DOHH2 (cell line): ENCODE measurements around the gene TNFAIP3.

Source experiments
- H3F3A ChIP-seq: fragments of 200-600 bp; sonication (generic), shearing (Covaris generic); 2 replicates; pipeline ENCODE4 v1.6.0; 2016; ENCODE audit warnings: antibody characterized with exemption, mild to moderate bottlenecking; ENCODE audit not compliant: control insufficient read depth, insufficient read depth
- H3K27ac ChIP-seq: fragments of 200-600 bp; sonication (generic); 2 replicates; pipeline ENCODE4 v1.5.1; 2014; ENCODE audit warnings: low read depth, mild to moderate bottlenecking, low read length, moderate library complexity
- H3K27me3 ChIP-seq: fragments of 200-600 bp; sonication (generic); 2 replicates; pipeline ENCODE4 v1.6.1; 2014; ENCODE audit warnings: mild to moderate bottlenecking, low read length, mixed read lengths; ENCODE audit not compliant: control insufficient read depth
- H3K36me3 ChIP-seq: fragments of 200-600 bp; sonication (generic); 2 replicates; pipeline ENCODE4 v1.6.1; 2014; ENCODE audit warnings: mild to moderate bottlenecking, low read length, moderate library complexity, mixed read lengths; ENCODE audit not compliant: control insufficient read depth
- H3K4me1 ChIP-seq: fragments of 200-600 bp; sonication (generic); 2 replicates; pipeline ENCODE4 v1.6.1; 2014; ENCODE audit warnings: mild to moderate bottlenecking, low read length, mixed read lengths; ENCODE audit not compliant: control insufficient read depth
- H3K4me2 ChIP-seq: fragments of 200-600 bp; sonication (generic); 2 replicates; pipeline ENCODE4 v1.6.0; 2014; ENCODE audit warnings: mild to moderate bottlenecking, low read length, moderate library complexity
- H3K4me3 ChIP-seq: fragments of 200-600 bp; sonication (generic); 2 replicates; pipeline ENCODE4 v1.5.1; 2014; ENCODE audit warnings: mild to moderate bottlenecking, low read length, mixed read lengths
- H3K79me2 ChIP-seq: fragments of 200-600 bp; sonication (generic); 2 replicates; pipeline ENCODE4 v1.6.1; 2014; ENCODE audit warnings: mild to moderate bottlenecking, low read length, mixed read lengths; ENCODE audit not compliant: control insufficient read depth
- H3K9me2 ChIP-seq: fragments of 200-600 bp; sonication (generic); replicated peaks from 2 replicates; pipeline ENCODE4 v1.6.1; 2014; ENCODE audit warnings: mild to moderate bottlenecking, low read length, mixed read lengths; ENCODE audit not compliant: control insufficient read depth
- H3K9me3 ChIP-seq: fragments of 200-600 bp; sonication (generic); 2 replicates; pipeline ENCODE4 v1.6.1; 2014; ENCODE audit warnings: antibody characterized with exemption, low read length, mixed read lengths; ENCODE audit not compliant: control insufficient read depth, insufficient read depth
- H4K20me1 ChIP-seq: fragments of 200-600 bp; sonication (generic); 2 replicates; pipeline ENCODE4 v1.6.0; 2014; ENCODE audit warnings: low read depth, mild to moderate bottlenecking, antibody characterized with exemption, low read length, moderate library complexity; ENCODE audit not compliant: control insufficient read depth, insufficient read depth
- EZH2phosphoT487 ChIP-seq: fragments of 200-600 bp; sonication (generic); IDR thresholded peaks from 2 replicates; pipeline ENCODE4 v1.6.1; 2017; ENCODE audit warnings: borderline replicate concordance, mild to moderate bottlenecking, antibody characterized with exemption, low read length, moderate library complexity, mixed read lengths
- TF ChIP-seq, protein P1 (sequence below): fragments of 200-600 bp; sonication (generic); IDR thresholded peaks from one replicate; pipeline ENCODE4 v1.5.1; 2014; ENCODE audit warnings: antibody characterized with exemption, mild to moderate bottlenecking, low read depth, low read length; ENCODE audit not compliant: poor library complexity, severe bottlenecking

TNFAIP3 gene

DNA sequence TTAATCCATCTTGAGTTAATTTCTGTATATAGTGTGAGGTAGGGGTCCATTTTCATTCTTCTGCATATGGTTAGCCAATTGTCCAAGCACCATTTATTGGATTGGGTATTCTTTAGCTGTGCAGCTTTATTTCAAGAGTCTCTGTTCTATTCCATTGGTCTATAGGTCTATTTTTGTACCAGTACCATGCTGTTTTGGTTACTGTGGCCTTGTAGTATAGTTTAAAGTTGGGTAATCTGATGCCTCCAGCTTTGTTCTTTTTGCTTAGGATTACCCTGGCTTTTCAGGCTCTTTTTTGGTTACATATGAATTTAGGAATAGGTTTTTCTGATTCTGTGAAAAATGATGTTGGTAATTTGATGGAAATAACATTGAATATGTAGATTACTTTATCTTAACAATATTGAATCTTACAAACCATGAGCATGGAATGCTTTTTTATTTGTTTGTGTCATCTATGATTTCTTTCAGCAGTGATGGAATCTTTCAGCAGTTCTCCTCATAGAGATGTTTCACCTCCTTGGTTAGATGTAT is 47.0 kb downstream of the TNFAIP3 start:
- no peaks in the 10 kb centered on the region for H4K20me1 ChIP-seq
- no peak for TF ChIP-seq EZH2phosphoT487
- TF ChIP-seq, protein P1, sequence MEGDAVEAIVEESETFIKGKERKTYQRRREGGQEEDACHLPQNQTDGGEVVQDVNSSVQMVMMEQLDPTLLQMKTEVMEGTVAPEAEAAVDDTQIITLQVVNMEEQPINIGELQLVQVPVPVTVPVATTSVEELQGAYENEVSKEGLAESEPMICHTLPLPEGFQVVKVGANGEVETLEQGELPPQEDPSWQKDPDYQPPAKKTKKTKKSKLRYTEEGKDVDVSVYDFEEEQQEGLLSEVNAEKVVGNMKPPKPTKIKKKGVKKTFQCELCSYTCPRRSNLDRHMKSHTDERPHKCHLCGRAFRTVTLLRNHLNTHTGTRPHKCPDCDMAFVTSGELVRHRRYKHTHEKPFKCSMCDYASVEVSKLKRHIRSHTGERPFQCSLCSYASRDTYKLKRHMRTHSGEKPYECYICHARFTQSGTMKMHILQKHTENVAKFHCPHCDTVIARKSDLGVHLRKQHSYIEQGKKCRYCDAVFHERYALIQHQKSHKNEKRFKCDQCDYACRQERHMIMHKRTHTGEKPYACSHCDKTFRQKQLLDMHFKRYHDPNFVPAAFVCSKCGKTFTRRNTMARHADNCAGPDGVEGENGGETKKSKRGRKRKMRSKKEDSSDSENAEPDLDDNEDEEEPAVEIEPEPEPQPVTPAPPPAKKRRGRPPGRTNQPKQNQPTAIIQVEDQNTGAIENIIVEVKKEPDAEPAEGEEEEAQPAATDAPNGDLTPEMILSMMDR = no peak
- H3F3A ChIP-seq = no peaks in the 10 kb centered on the region
- no peak overlapping the region for H3K4me3 ChIP-seq
- H3K4me1 ChIP-seq = no peaks in the 10 kb centered on the region
- peaks cover 42% of the 10 kb centered on the region for H3K27me3 ChIP-seq
- H3K36me3 ChIP-seq = no peaks in the 10 kb centered on the region
- H3K4me2 ChIP-seq = no peak overlapping the region
- no peak overlapping the region for H3K27ac ChIP-seq
- H3K9me3 ChIP-seq = peaks cover 8% of the 10 kb centered on the region
- no peaks in the 10 kb centered on the region for H3K79me2 ChIP-seq
- no peaks in the 10 kb centered on the region for H3K9me2 ChIP-seq

DNA sequence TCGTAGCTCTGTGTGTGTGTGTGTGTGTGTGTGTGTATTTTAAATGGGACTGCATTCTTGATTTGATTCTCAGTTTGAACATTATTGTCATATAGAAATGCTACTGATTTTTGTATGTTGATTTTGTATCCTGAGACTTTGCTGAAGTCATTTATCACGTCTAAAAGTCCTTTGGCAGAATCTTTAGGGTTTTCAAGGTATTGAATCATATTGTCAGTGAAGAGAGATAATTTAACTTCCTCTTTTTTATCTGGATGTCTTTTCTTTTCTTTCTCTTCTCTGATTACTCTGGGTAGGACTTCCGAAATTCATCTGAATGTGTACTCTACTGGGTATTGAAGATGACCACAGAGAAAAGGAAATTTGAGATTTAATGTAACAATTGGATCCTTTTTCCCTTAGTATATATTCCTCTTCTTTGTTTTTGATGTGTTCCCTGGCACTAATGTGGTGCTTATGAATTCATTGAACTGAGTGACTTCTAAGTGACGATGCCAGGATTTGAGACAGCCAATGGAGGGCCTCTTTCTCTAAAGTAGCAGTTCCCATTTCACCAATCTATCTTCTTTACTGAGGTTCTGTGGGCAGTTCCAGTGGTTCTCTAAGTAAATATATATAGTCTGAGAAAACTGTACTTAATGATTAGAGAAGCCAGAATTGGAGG is 47.6 kb downstream of the TNFAIP3 start:
- H3K9me2 ChIP-seq = no peaks in the 10 kb centered on the region
- no peaks in the 10 kb centered on the region for H4K20me1 ChIP-seq
- H3K27ac ChIP-seq = no peak overlapping the region
- no peaks in the 10 kb centered on the region for H3K36me3 ChIP-seq
- H3F3A ChIP-seq = no peaks in the 10 kb centered on the region
- peaks cover 8% of the 10 kb centered on the region for H3K9me3 ChIP-seq
- peaks cover 36% of the 10 kb centered on the region for H3K27me3 ChIP-seq
- H3K4me2 ChIP-seq = no peak overlapping the region
- no peaks in the 10 kb centered on the region for H3K4me1 ChIP-seq
- no peak overlapping the region for H3K4me3 ChIP-seq
- H3K79me2 ChIP-seq = no peaks in the 10 kb centered on the region
- no peak for TF ChIP-seq EZH2phosphoT487
- TF ChIP-seq, protein P1 = no peak

DNA sequence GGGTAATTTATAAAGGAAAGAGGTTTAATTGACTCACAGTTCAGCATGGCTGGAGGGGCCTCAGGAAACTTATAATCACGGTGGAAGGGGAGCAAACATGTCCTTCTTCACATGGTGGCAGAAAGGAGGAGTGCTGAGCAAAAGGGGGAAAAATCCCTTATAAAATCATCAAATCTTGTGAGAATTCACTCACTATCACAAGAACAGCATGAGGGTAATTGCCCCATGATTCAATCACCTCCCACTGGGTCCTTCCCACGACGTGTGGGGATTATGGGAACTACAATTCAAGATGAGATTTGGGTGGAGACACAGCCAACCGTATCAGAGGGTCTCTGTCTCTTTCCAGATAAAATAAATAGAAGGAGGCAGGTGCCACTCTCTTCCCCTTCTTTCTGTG is 48.7 kb downstream of the TNFAIP3 start:
- H3K27me3 ChIP-seq = peaks cover 27% of the 10 kb centered on the region
- H3K4me1 ChIP-seq = no peaks in the 10 kb centered on the region
- H3K4me3 ChIP-seq = no peak overlapping the region
- H3K79me2 ChIP-seq = no peaks in the 10 kb centered on the region
- peaks cover 8% of the 10 kb centered on the region for H3K9me3 ChIP-seq
- no peaks in the 10 kb centered on the region for H3K36me3 ChIP-seq
- H3K9me2 ChIP-seq = no peaks in the 10 kb centered on the region
- H3K4me2 ChIP-seq = no peak overlapping the region
- no peaks in the 10 kb centered on the region for H4K20me1 ChIP-seq
- H3F3A ChIP-seq = no peaks in the 10 kb centered on the region
- no peak overlapping the region for H3K27ac ChIP-seq
- TF ChIP-seq, protein P1 = no peak
- no peak for TF ChIP-seq EZH2phosphoT487
